CD14-positive monocyte (primary cell): ENCODE data around the gene BBOF1. TPM values are rescaled to one million over a fixed set of nuclear protein-coding genes. Genes with fewer than 3 reads are reported as not detected.
A peak's percentile ranks its signal among the peaks of the same experiment; 100 is the strongest.

Experiments
- DNase-seq, 3 donors: peaks; one replicate each; pipeline ENCODE4 v3.0.0-alpha.2; 2011 to 2022
- H2AFZ ChIP-seq: 2 replicates; pipeline ENCODE4 v1.6.0; 2012; ENCODE audit warnings: mild to moderate bottlenecking, low read depth, low read length, inconsistent platforms; ENCODE audit not compliant: insufficient read depth, poor library complexity, severe bottlenecking
- H3K27ac ChIP-seq, 2 donors: 1 replicate in 1 of 2; 2 replicates in 1 of 2; pipeline ENCODE4 v1.5.1; 2012 to 2013; ENCODE audit warnings: low read length in 2 of 2, control low read depth in 1 of 2, inconsistent platforms in 1 of 2, low read depth in 1 of 2, mild to moderate bottlenecking in 1 of 2
- H3K27me3 ChIP-seq, 2 donors: one replicate each; pipeline versions ENCODE4 v1.6.0 to v1.6.1; 2011 to 2013; ENCODE audit warnings: low read length in 2 of 2; ENCODE audit not compliant: control insufficient read depth in 2 of 2, insufficient read depth in 2 of 2
- H3K36me3 ChIP-seq, 2 donors: replicated peaks in 1 of 2; 1 replicate in 1 of 2; 2 replicates in 1 of 2; pipeline versions ENCODE4 v1.5.1 to v1.6.1; 2012 to 2013; ENCODE audit warnings: low read length in 2 of 2, control low read depth in 1 of 2, inconsistent platforms in 1 of 2, mild to moderate bottlenecking in 1 of 2; ENCODE audit not compliant: insufficient read depth in 2 of 2, control insufficient read depth in 1 of 2
- H3K4me1 ChIP-seq, 2 donors: 1 replicate in 1 of 2; 2 replicates in 1 of 2; pipeline versions ENCODE4 v1.5.1 to v1.6.1; 2012 to 2013; ENCODE audit warnings: low read length in 2 of 2, control low read depth in 1 of 2, inconsistent platforms in 1 of 2, mild to moderate bottlenecking in 1 of 2, moderate library complexity in 1 of 2; ENCODE audit not compliant: insufficient read depth in 2 of 2, control insufficient read depth in 1 of 2
- H3K4me2 ChIP-seq: replicated peaks from 2 replicates; pipeline ENCODE3; 2012; ENCODE audit warnings: low read length, moderate library complexity, mild to moderate bottlenecking; ENCODE audit not compliant: poor library complexity, severe bottlenecking; ENCODE audit errors: extremely low read depth
- H3K4me3 ChIP-seq, 3 experiments: fragments of 200-600 bp in 1 of 3; sonication (generic) in 1 of 3; replicated peaks in 1 of 3; 1 replicate in 2 of 3; 2 replicates in 1 of 3; pipeline ENCODE4 v1.5.1; 2011 to 2013; ENCODE audit warnings: low read length in 3 of 3, mild to moderate bottlenecking in 3 of 3, control low read depth in 2 of 3, low read depth in 2 of 3, inconsistent platforms in 1 of 3, moderate library complexity in 1 of 3
- H3K79me2 ChIP-seq: 2 replicates; pipeline ENCODE4 v1.6.0; 2012; ENCODE audit warnings: mild to moderate bottlenecking, control low read depth, inconsistent platforms, low read length, moderate library complexity; ENCODE audit not compliant: insufficient read depth
- H3K9ac ChIP-seq: 2 replicates; pipeline ENCODE4 v1.6.0; 2017; ENCODE audit warnings: low read length, mild to moderate bottlenecking; ENCODE audit not compliant: insufficient read depth, poor library complexity, severe bottlenecking
- H3K9me3 ChIP-seq, 2 donors: replicated peaks in 1 of 2; 1 replicate in 1 of 2; 2 replicates in 1 of 2; pipeline versions ENCODE4 v1.5.1 to v1.6.1; 2012 to 2013; ENCODE audit warnings: low read length in 2 of 2, control low read depth in 1 of 2; ENCODE audit not compliant: control insufficient read depth in 1 of 2, insufficient read depth in 1 of 2
- H4K20me1 ChIP-seq: 2 replicates; pipeline ENCODE4 v1.6.0; 2012; ENCODE audit warnings: mild to moderate bottlenecking, low read length, control low read depth, moderate library complexity; ENCODE audit not compliant: insufficient read depth
- H3K27ac Mint-ChIP-seq, 7 donors: one replicate each; pipeline ENCODE4 v1.8.0; 2020; ENCODE audit warnings: mild to moderate bottlenecking in 7 of 7, mixed read lengths in 7 of 7, moderate library complexity in 6 of 7, inconsistent platforms in 2 of 7
- H3K27me3 Mint-ChIP-seq, 3 donors: one replicate each; pipeline ENCODE4 v1.8.0; 2021 to 2022; ENCODE audit warnings: low read depth in 3 of 3, mild to moderate bottlenecking in 3 of 3, mixed read lengths in 3 of 3, moderate library complexity in 3 of 3, inconsistent platforms in 1 of 3
- H3K36me3 Mint-ChIP-seq, 2 donors: one replicate each; pipeline ENCODE4 v1.8.0; 2020; ENCODE audit warnings: mixed read lengths in 2 of 2, inconsistent platforms in 1 of 2, mild to moderate bottlenecking in 1 of 2
- H3K4me1 Mint-ChIP-seq: one replicate; pipeline ENCODE4 v1.8.0; 2020; ENCODE audit warnings: mild to moderate bottlenecking, mixed read lengths
- H3K4me3 Mint-ChIP-seq, 2 donors: one replicate each; pipeline ENCODE4 v1.8.0; 2020; ENCODE audit warnings: mild to moderate bottlenecking in 2 of 2, mixed read lengths in 2 of 2, moderate library complexity in 1 of 2
- H3K9me3 Mint-ChIP-seq, 7 donors: one replicate each; pipeline ENCODE4 v1.8.0; 2020 to 2022; ENCODE audit warnings: mixed read lengths in 7 of 7, mild to moderate bottlenecking in 6 of 7, moderate library complexity in 6 of 7, inconsistent platforms in 2 of 7
- CTCF ChIP-seq: fragments of 200-600 bp; IDR thresholded peaks from one replicate; pipeline ENCODE4 v1.8.0; 2022; ENCODE audit warnings: antibody characterized with exemption, mild to moderate bottlenecking
- WGBS: methylation state at CpG from one replicate; pipeline ENCODE4 v1.1.5; 2013; ENCODE audit warnings: missing lambda C conversion rate; ENCODE audit not compliant: insufficient coverage; 5-methylcytosine and 5-hydroxymethylcytosine counted together
- intact Hi-C, 2 donors: fragments of 100-400 bp; cut with micrococcal nuclease; formaldehyde crosslinking; loops; one replicate each; pipeline versions ENCODE4 v1.15.0 to v1.15.1; 2023
- polyA plus RNA-seq, 3 donors: library from polyadenylated mRNA; depleted of rRNA in 1 of 3; unstranded in 2 of 3; stranded (reverse) in 1 of 3; fragments of 300-500 nt in 2 of 3; fragments of >200 nt in 1 of 3; fragmentation: Illumina TruSeq in 2 of 3; gene quantifications; 1 replicate in 2 of 3; 2 replicates in 1 of 3; pipeline ENCODE4 v1.2.3, GENCODE V29; 2012 to 2021

BBOF1 gene
- polyA plus RNA-seq, 3 donors = 0.01 to 0.94 TPM; not detected in 1

DNA sequence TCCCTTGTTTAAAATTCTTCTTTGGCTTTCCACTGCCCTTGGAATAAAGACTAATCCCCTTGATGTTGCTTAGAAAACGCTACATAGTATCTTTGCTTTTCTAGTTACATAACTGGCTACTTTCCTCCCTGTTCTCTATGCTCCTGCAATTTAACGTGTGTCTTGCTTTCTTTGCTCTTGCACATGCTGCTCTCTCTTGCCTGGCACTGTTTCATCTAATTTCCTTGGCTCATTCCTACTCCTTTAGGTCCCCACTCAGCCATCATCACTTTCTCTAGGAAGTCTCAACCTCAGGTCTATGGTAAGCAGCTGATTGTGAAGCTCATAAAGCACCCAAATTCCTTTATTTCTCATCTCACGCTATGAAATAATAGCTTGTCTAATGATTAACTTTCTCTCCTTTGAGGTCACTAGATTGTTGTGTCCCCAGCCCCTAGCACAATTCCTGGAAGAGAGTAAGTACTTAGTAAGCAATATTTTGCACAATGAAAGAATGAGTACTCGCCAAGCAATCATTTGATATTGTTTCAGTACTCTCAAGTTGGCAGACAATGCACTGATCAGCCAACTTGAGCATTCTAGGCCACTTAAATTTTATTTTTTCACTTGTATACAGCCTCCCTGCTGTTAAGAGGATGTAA, 61.8 kb downstream of the BBOF1 start:
- intact Hi-C loops = no loop called here
- Histone ChIP-seq H3K9me3 (no peaks in the 10 kb centered on the region), H3K79me2 (peaks cover 9% of the 10 kb centered on the region), H4K20me1 (no peaks in the 10 kb centered on the region), H3K4me2 (no peak overlapping the region), H3K36me3 (no peaks in the 10 kb centered on the region), H3K27me3 (no peaks in the 10 kb centered on the region), H2AFZ (no peak overlapping the region), H3K9ac (no peak overlapping the region), H3K4me1 (peaks cover 15 to 18% of the 10 kb centered on the region in 2 donors), H3K27ac (no peak overlapping the region), H3K4me3 (no peak overlapping the region)
- no peaks in the 10 kb centered on the region for H3K9me3 Mint-ChIP-seq
- TF ChIP-seq CTCF = no peak
- peaks cover 0 to 3% (median 0%) of the 10 kb centered on the region in 3 donors for H3K27me3 Mint-ChIP-seq
- no peak for DNase-seq
- no peaks in the 10 kb centered on the region for H3K36me3 Mint-ChIP-seq
- 100% methylated on average over 2 of the region's 4 CpGs for WGBS
- H3K4me1 Mint-ChIP-seq = peaks cover 18% of the 10 kb centered on the region
- H3K27ac Mint-ChIP-seq = peak overlapping the region in 1 of 7 donors; percentile 31
- H3K4me3 Mint-ChIP-seq = no peak overlapping the region

DNA sequence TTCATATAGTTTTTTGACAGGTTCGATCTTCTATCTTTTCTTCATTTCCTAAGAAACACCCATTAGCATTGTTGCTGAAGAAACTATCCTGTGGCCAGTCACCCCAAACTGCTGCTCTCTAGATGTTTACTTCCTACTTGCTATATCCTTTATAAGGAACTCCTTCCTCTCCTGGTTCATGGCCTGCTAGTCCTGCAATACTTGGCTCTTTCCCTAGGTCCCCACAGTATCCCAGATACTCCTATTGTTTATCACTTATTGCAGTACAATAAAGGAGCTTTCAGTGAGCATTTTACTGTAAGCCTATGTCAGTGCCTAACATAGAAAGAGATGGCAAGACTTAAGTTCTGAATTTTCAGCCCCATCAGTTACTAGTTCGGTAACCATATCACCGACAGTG, 62.3 kb downstream of the BBOF1 start:
- no peaks in the 10 kb centered on the region for H3K9me3 Mint-ChIP-seq
- H3K79me2 ChIP-seq = peaks cover 15% of the 10 kb centered on the region
- H3K4me1 Mint-ChIP-seq = peaks cover 20% of the 10 kb centered on the region
- DNase-seq = no peak
- peaks cover 0 to 3% (median 0%) of the 10 kb centered on the region in 3 donors for H3K27me3 Mint-ChIP-seq
- peaks cover 21 to 24% of the 10 kb centered on the region in 2 donors for H3K4me1 ChIP-seq
- no peaks in the 10 kb centered on the region for H3K27me3 ChIP-seq
- H3K4me3 ChIP-seq = no peak overlapping the region
- H3K27ac Mint-ChIP-seq = no peak overlapping the region
- no peak overlapping the region for H2AFZ ChIP-seq
- 100% methylated on average over 2 of the region's 3 CpGs for WGBS
- TF ChIP-seq CTCF = no peak
- no peaks in the 10 kb centered on the region for H3K36me3 Mint-ChIP-seq
- H3K9ac ChIP-seq = no peak overlapping the region
- no peaks in the 10 kb centered on the region for H3K9me3 ChIP-seq
- H3K27ac ChIP-seq = no peak overlapping the region
- H3K4me2 ChIP-seq = no peak overlapping the region
- intact Hi-C loops = no loop called here
- H4K20me1 ChIP-seq = no peaks in the 10 kb centered on the region
- H3K4me3 Mint-ChIP-seq = no peak overlapping the region
- H3K36me3 ChIP-seq = no peaks in the 10 kb centered on the region
